MM.1S (cell line): ENCODE results near the gene TBX4.

Experiments
- DNase-seq: peaks from one replicate; pipeline ENCODE4 v3.0.0-alpha.2; 2015
- H2AFZ ChIP-seq: fragments of 300-600 bp; sonication (generic); 2 replicates; pipeline ENCODE4 v1.6.0; 2016; ENCODE audit warnings: antibody characterized with exemption, low read length
- H3F3A ChIP-seq: fragments of 300-600 bp; sonication (generic); 2 replicates; pipeline ENCODE4 v1.6.1; 2016; ENCODE audit warnings: mild to moderate bottlenecking, antibody characterized with exemption, low read length, moderate library complexity, mixed read lengths; ENCODE audit not compliant: insufficient read depth
- H3K27ac ChIP-seq: fragments of 300-600 bp; sonication (generic); 2 replicates; pipeline ENCODE4 v1.5.1; 2016; ENCODE audit warnings: mild to moderate bottlenecking, low read length
- H3K27me3 ChIP-seq: fragments of 300-600 bp; sonication (generic); replicated peaks from 2 replicates; pipeline ENCODE4 v1.6.0; 2016; ENCODE audit warnings: low read length; ENCODE audit not compliant: insufficient read depth
- H3K36me3 ChIP-seq: fragments of 300-600 bp; sonication (generic); replicated peaks from 2 replicates; pipeline ENCODE4 v1.6.1; 2016; ENCODE audit warnings: mild to moderate bottlenecking, low read length, mixed read lengths; ENCODE audit not compliant: insufficient read depth
- H3K4me1 ChIP-seq: fragments of 300-600 bp; sonication (generic); 2 replicates; pipeline ENCODE4 v1.6.1; 2016; ENCODE audit warnings: low read length, mixed read lengths
- H3K4me2 ChIP-seq: fragments of 300-600 bp; sonication (generic); 2 replicates; pipeline ENCODE4 v1.6.0; 2016; ENCODE audit warnings: low read depth, low read length
- H3K4me3 ChIP-seq: fragments of 300-600 bp; sonication (generic); 2 replicates; pipeline ENCODE4 v1.5.1; 2016; ENCODE audit warnings: low read length, mixed read lengths
- H3K79me2 ChIP-seq: fragments of 300-600 bp; sonication (generic); 2 replicates; pipeline ENCODE4 v1.6.1; 2016; ENCODE audit warnings: mixed run types, low read length, mixed read lengths
- H3K9ac ChIP-seq: fragments of 300-600 bp; sonication (generic); 2 replicates; pipeline ENCODE4 v1.6.1; 2016; ENCODE audit warnings: low read length, mixed read lengths
- H3K9me2 ChIP-seq: fragments of 300-600 bp; sonication (generic); replicated peaks from 2 replicates; pipeline ENCODE4 v1.6.1; 2016; ENCODE audit warnings: mild to moderate bottlenecking, low read length, mixed read lengths; ENCODE audit not compliant: insufficient read depth
- H3K9me3 ChIP-seq: fragments of 300-600 bp; sonication (generic); replicated peaks from 2 replicates; pipeline ENCODE4 v1.6.1; 2016; ENCODE audit warnings: mild to moderate bottlenecking, low read length, mixed read lengths; ENCODE audit not compliant: insufficient read depth
- H4K20me1 ChIP-seq: fragments of 300-600 bp; sonication (generic); 2 replicates; pipeline ENCODE4 v1.6.1; 2016; ENCODE audit warnings: mild to moderate bottlenecking, low read length, moderate library complexity, mixed read lengths; ENCODE audit not compliant: insufficient read depth
- CTCF ChIP-seq: fragments of 300-600 bp; sonication (generic); IDR thresholded peaks from 2 replicates; pipeline ENCODE4 v1.5.1; 2016; ENCODE audit warnings: antibody characterized with exemption, low read length, mixed read lengths
- EZH2 ChIP-seq: fragments of 300-600 bp; sonication (generic); optimal IDR thresholded peaks from 2 replicates; pipeline ENCODE3; 2017; ENCODE audit warnings: low read depth, mild to moderate bottlenecking, antibody characterized with exemption, low read length, mixed read lengths
- EZH2phosphoT487 ChIP-seq: fragments of 300-600 bp; sonication (generic); IDR thresholded peaks from 2 replicates; pipeline ENCODE4 v1.6.1; 2018; ENCODE audit warnings: antibody characterized with exemption, low read length

The TBX4 gene

GRCh38 chr17:61411261-61412142 lies 40.7 kb upstream of the TBX4 start:
- Histone ChIP-seq H3K27me3 (peaks cover 20% of the 10 kb centered on the region), H3K36me3 (no peaks in the 10 kb centered on the region), H3K27ac (no peak overlapping the region), H4K20me1 (no peaks in the 10 kb centered on the region), H2AFZ (peak overlapping the region; percentile 84), H3K9ac (peak overlapping the region; percentile 56; the same call in 1 of the 2 replicates), H3K4me2 (peak overlapping the region; percentile 87), H3K9me2 (no peaks in the 10 kb centered on the region), H3K9me3 (no peaks in the 10 kb centered on the region), H3K4me3 (peak overlapping the region; percentile 66), H3F3A (0 out of 2 replicates have a peak, but pooled peaks cover 4% of the 10 kb centered on the region), H3K79me2 (no peaks in the 10 kb centered on the region), H3K4me1 (no peaks in the 10 kb centered on the region)
- peak; percentile 39 for DNase-seq
- TF ChIP-seq CTCF, result no peak
- no peak for TF ChIP-seq EZH2phosphoT487
- no peak for TF ChIP-seq EZH2

- TF ChIP-seq CTCF (peak; percentile 90), EZH2phosphoT487 (no peak)
- Histone ChIP-seq H3K4me3 (peak overlapping the region; percentile 66), H3K27me3 (peaks cover 20% of the 10 kb centered on the region), H3K9me2 (no peaks in the 10 kb centered on the region), H3K9ac (peak overlapping the region; percentile 56; the same call in 1 of the 2 replicates), H3K79me2 (no peaks in the 10 kb centered on the region), H3K27ac (no peak overlapping the region), H3K4me2 (peak overlapping the region; percentile 87), H3K36me3 (no peaks in the 10 kb centered on the region), H4K20me1 (no peaks in the 10 kb centered on the region), H3K4me1 (no peaks in the 10 kb centered on the region), H3F3A (0 out of 2 replicates have a peak, but pooled peaks cover 4% of the 10 kb centered on the region), H2AFZ (peak overlapping the region; percentile 84), H3K9me3 (no peaks in the 10 kb centered on the region)
- peak; percentile 75 for DNase-seq
These were observed 39.9 kb upstream of the TBX4 start for GRCh38 chr17:61412143-61412859.

- H3K9me3 ChIP-seq, result no peaks in the 10 kb centered on the region
- H3K27ac ChIP-seq, result no peak overlapping the region
- TF ChIP-seq EZH2phosphoT487, result no peak
- peak overlapping the region; percentile 84 for H2AFZ ChIP-seq
- no peaks in the 10 kb centered on the region for H3K79me2 ChIP-seq
- no peaks in the 10 kb centered on the region for H4K20me1 ChIP-seq
- H3K4me2 ChIP-seq, result peak overlapping the region; percentile 87
- H3K4me1 ChIP-seq, result no peaks in the 10 kb centered on the region
- H3K9me2 ChIP-seq, result no peaks in the 10 kb centered on the region
- H3K27me3 ChIP-seq, result peaks cover 19% of the 10 kb centered on the region
- no peaks in the 10 kb centered on the region for H3K36me3 ChIP-seq
- H3K4me3 ChIP-seq, result peak overlapping the region; percentile 66
- 0 out of 2 replicates have a peak, but pooled peaks cover 4% of the 10 kb centered on the region for H3F3A ChIP-seq
- peak overlapping the region; percentile 56; the same call in 1 of the 2 replicates for H3K9ac ChIP-seq
- DNase-seq, result no peak
These were observed 39.2 kb upstream of the TBX4 start for GRCh38 chr17:61412860-61413660.
